T47D (cell line): ENCODE results near the gene PARVB.
"Not testable (repeated sequence)": the region's sequence is repeated elsewhere in the genome, so short reads cannot be mapped to it uniquely, and the experiment has no call there.

Experiments used
- DNase-seq, 2 experiments: peaks; one replicate each; pipeline versions ENCODE4 v3.0.0 to v3.0.0-alpha.2; 2011 to 2012; ENCODE audit warnings: low read depth in 1 of 2, low spot score in 1 of 2
- JUND ChIP-seq: IDR thresholded peaks from 2 replicates; pipeline ENCODE4 v1.6.1; 2012; ENCODE audit warnings: low read depth
- in situ Hi-C: cut with HindIII; loops from 2 replicates; pipeline ENCODE4 v1.10.0; 2016; ENCODE audit warnings: low sequenced_read_pairs, low pct_unique_long_range_greater_than_20kb

PARVB gene

GRCh38 chr22:44002997-44003396, 21.1 kb upstream of the PARVB start:
- DNase-seq = no peak
- in situ Hi-C loops = no loop called here
- TF ChIP-seq JUND = no peak

GRCh38 chr22:44003405-44004103, 20.5 kb upstream of the PARVB start:
- in situ Hi-C loops = no loop called here
- DNase-seq = no peak
- no peak for TF ChIP-seq JUND

- TF ChIP-seq JUND = no peak
- in situ Hi-C loops = no loop called here
- no peak for DNase-seq
Measured at GRCh38 chr22:44004104-44004460, 20.0 kb upstream of the PARVB start.

- in situ Hi-C loops = no loop called here
- DNase-seq = no peak
- no peak for TF ChIP-seq JUND
Measured at GRCh38 chr22:44005524-44005923, 18.6 kb upstream of the PARVB start.

GRCh38 chr22:44012162-44012561, 11.9 kb upstream of the PARVB start:
- TF ChIP-seq JUND = no peak
- in situ Hi-C loops = no loop called here
- DNase-seq = no peak

GRCh38 chr22:44012591-44012990, 11.5 kb upstream of the PARVB start:
- in situ Hi-C loops = no loop called here
- no peak for TF ChIP-seq JUND
- DNase-seq = no peak

GRCh38 chr22:44014241-44014640, 9.9 kb upstream of the PARVB start:
- in situ Hi-C loops = no loop called here
- no peak for TF ChIP-seq JUND
- DNase-seq = no peak

GRCh38 chr22:44016586-44016985, 7.5 kb upstream of the PARVB start:
- in situ Hi-C loops = not testable (repeated sequence)

GRCh38 chr22:44018594-44018993, 5.5 kb upstream of the PARVB start:
- no peak for TF ChIP-seq JUND
- in situ Hi-C loops = no loop called here
- no peak for DNase-seq

More at GRCh38 chr22:44016586-44016985, 7.5 kb upstream of the PARVB start:
- DNase-seq = not testable (repeated sequence)

- TF ChIP-seq JUND = no peak
- in situ Hi-C loops = no loop called here
- no peak for DNase-seq
Measured at GRCh38 chr22:44019416-44019815, 4.7 kb upstream of the PARVB start.

GRCh38 chr22:44019846-44020245, 4.3 kb upstream of the PARVB start:
- no peak for DNase-seq
- in situ Hi-C loops = no loop called here
- no peak for TF ChIP-seq JUND

GRCh38 chr22:44020981-44021380, 3.1 kb upstream of the PARVB start:
- in situ Hi-C loops = no loop called here
- TF ChIP-seq JUND = no peak

GRCh38 chr22:44023404-44024287, 456 bp upstream of the PARVB start:
- peak; percentile 24 to 30 for DNase-seq
- in situ Hi-C loops = no loop called here
- TF ChIP-seq JUND = no peak

More at GRCh38 chr22:44020981-44021380, 3.1 kb upstream of the PARVB start:
- DNase-seq = no peak
